Measurements from ENCODE around the gene CNOT1.
"Not testable (repeated sequence)": the region's sequence is repeated elsewhere in the genome, so short reads cannot be mapped to it uniquely, and the experiment has no call there.

CNOT1 gene

DNA sequence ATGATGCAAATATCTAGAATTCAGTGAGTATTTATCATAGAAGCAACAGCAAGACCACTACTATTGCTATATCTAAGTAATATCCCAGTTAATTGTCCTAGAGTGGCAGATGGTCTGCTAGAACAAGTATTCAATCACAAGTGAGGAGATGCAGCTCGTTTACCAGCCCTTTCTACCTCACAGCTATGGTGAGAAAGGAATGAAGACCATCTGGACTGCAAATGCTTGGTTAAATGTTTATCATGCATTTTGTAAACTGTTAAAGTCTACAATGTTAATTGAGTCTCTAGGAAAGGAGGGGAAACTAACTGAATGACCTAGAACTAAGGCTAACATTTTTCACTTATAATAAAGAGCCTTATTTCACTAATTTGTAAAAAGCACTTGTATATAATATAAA, 52.5 kb downstream of the CNOT1 start:
- DNase-seq = no peak

GRCh38 chr16:58574895-58575294, 54.7 kb downstream of the CNOT1 start:
- no peak for DNase-seq

DNA sequence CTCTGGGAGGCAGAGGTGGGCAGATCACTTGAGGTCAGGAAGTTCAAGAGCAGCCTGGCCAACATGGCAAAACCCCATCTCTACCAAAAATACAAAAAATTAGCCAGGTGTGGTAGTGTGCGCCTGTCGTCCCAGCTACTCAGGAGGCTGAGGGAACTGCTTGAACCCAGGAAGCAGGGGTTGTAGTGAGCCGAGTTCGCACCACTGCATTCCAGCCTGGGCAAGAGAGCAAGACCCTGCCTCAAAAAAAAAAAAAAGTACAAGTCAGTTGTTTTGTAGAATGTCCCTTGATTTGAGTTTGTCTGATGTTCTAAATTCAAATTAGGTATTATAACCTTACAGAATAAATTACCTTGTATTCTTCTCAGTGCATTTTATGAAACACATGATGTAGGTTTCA, 63.9 kb downstream of the CNOT1 start:
- not testable (repeated sequence) for DNase-seq

DNA sequence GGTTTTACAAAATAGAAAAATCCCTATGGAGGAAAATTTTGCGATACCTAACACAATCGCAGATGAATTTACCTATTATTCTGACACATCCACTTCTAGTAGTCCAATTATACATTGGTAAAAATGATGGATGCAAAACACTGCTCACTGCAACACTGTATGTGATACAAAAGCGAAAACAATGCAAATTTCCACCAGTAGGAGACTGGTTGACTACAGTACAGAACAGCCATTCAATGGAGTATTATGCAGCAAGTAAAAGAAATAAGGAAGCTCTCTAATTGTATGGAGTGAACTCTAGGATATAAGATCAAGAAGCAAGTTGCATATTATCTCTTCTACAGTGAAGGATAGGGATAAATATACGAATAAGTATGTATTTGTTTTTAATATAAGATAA, 65.9 kb downstream of the CNOT1 start:
- no peak for DNase-seq

DNA sequence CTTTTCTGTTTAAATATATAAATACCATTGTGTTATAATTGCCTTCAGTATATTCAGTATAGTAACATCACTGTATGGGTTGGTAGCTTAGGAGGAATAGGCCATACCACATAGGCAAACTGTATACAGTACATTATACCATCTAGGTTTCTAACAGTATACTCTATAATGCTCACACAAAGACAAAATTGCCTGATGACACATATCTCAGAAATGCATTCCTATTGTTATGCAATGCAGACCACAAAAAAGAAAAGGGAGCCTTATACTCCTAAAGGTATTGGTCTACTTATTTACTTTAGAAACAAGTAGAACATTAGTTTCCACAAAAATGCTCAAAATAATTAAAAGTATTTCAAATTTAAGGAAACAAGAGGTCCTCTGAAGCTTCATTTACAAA, 66.4 kb downstream of the CNOT1 start:
- DNase-seq = no peak

DNA sequence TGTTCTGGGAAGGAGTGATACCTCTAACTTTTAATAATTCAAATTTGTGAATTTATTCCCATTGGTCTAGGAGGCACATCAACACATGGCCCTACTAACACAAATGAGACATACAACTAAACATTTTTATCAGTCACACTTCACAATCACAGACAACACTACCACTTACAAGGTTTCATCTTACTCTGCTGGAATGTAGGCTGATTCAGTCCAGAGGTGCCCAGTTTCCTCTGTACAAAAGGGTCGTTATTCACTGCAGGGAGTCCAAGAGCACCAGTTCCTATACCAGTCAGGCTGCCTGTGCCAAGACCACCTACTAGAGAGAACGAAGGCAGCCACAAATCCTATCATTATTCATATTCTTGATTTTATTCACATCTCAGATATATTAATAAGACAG, 72.9 kb downstream of the CNOT1 start:
- no peak for DNase-seq

DNA sequence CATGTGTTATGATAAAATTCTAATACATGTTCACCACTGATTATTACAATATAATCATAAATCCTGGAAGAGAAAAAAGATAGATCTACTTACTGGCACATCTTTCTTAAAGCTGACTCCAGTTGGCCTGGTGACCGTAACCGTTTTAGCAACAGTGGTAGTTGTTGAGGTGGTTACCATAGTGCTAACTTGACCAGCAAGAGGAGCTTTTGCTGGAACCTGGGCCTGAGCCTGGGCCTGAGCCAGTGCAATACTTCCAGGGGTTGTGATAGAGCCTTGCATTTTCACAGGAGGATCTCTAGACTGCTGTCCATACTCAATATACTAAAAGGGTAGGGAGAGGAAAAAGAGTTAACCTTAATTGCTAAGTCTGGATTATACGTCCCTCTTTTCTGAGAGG, 78.1 kb downstream of the CNOT1 start:
- DNase-seq = no peak

DNA sequence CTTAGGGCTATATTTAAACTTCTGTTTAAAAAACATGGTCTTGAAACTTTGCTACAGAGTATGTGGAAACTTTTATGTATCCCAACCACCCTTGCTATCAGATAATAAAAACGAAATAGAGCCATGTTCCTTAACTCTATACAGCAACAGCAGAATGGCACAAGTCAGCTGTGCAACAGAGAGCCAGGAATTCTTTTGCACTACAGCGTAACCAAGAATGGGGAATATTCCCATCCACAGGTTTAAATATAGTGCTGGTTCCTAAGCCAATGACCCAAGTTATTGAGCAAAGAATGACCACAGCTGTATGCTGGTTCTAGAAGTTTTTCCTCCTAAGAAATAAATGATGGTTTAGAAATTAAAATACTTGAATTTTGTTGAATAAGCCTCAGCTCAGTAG, 81.2 kb downstream of the CNOT1 start:
- DNase-seq = no peak

DNA sequence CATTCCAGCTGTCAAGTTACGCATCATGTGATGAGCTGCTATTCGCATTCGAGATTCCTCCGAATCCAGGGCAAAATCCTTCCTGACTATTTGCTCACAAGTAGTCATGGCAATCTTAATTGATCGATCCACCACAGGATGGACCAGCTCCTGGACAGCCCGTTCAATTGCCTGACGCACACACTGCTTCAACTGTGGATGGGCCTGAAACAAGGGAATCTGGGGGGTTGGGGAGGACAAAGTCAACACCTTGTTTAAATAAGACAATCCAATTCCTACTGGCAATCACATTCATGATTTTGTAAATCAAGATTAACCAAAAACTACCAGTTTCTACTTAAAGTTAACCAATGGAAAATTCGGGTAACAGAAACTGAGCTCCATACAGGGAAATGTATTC, 85.9 kb downstream of the CNOT1 start:
- no peak for DNase-seq

DNA sequence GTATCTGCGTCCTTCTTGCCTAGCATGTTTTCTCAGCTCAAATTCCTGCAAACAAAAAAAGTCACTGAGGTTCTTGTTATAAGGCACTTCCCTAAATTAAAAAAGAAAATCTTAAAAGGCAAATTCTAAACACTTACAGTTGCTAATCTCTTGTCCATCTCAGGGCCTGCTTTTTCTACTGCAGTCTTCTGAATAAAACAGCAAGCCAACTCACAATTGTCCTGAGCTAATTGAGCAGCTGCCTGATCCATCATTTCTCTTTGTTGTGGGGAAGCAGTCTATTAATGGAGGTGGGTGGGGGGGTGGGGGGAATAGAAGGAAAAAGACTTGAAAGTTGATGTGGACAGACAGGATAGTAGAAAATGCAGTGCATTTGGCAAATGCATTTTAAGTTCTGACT, 87.3 kb downstream of the CNOT1 start:
- no peak for DNase-seq

- DNase-seq = no peak
Observed at GRCh38 chr16:58541711-58542110, 87.9 kb downstream of the CNOT1 start.

DNA sequence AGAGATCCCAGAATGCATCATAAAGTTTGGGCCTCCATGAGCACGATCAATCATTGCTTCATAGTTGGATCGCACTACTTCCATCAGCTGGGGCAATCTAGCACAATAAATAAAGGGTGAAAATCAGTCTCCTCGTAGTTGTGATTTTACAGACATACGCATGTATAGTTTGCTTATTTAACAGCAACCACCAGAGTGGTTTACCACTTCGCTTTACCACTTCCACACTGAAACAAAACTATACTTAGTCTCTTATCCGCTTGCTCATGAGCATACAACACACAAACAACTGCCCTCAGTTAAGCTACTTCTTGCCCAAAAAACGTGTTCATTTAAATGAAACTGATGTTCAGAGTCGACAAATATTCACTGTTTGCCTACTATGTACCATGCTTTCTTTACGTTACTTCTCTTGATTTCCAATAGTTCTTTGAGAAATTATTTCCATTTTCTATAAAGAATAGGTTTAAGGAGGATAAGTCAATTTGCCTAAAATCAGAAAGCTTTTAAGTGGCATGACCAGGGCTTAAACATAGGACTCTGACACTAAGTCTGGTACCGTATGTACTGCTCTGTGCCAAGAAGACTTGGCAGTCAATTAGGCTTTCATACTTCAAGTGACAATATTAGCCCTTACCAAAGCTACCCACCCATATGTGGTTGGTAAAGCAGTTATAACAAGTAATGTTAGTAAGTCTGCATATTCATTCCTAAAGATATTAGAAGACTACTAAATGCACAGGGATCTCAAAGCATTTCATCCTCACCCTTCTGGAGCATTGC, 92.3 kb downstream of the CNOT1 start:
- no peak for DNase-seq

GRCh38 chr16:58536278-58536677, 93.3 kb downstream of the CNOT1 start:
- no peak for DNase-seq

DNA sequence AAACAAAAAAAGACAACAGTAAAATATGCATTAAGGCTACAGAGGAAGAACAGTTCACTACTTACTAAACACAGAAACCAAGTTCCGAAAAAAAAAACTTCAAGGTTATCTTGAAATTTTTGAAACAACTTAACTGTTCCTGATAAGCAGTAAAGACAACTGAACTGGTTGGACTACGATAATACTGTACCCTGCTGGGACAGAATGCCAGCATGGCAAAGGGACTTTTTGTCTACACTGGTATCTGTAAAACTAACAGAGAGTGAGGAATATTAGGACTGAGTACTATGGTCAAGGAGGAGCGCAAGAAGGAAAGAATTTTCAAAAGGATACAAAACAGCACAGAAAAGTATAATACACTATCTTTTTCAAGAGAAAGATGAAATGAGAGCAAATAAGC, 94.5 kb downstream of the CNOT1 start:
- DNase-seq = no peak

DNA sequence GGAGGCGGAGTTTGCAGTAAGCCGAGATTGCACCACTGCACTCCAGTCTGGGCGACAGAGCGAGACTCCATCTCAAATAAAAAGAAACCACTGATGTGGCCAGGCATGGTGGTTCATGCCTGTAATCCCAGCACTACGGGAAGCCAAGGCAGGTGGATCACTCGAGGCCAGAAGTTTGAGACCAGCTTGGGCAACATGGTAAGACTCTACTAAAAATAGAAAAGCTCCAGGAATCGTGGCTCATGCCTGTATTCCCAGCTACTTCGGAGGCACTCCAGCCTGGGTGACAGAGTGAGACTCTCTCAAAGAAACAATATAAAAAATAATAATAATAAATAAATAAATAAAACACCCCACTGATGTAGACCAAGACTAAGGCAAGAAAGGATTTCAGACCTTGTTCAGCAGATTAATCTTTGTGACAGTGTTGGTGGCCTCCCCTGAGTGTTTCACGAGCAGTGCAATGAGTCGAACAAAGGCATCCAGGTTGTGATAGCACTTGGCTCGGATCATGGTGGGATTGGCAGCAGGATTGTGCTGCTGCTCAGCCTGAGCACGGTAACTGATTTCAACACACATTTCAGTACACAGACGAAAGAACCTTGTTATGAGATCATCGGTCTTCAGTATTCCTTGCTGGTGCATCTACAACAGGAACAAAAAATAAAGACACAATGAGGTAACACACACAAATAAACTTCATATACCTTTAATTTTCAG, 95.7 kb downstream of the CNOT1 start:
- no peak for DNase-seq

GRCh38 chr16:58532414-58532813, 97.2 kb downstream of the CNOT1 start:
- no peak for DNase-seq

DNA sequence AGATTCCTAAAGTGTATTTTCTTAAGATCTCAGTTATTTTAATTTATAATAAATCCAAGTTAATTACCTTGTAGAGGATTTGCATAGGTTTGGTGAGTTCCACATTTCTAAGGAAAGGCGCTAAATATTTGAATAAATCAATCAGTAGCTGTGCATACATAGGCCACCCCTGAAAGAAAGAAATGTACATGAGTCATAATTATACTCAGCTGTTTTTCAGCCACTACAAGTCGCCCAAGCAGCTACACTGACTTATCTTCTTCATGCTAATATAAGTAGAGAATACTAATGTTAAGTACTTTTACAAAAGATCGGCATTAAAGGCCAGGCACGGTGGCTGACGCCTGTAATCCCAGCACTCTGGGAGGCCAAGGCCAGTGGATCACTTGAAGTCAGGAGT, 99.4 kb downstream of the CNOT1 start:
- no peak for DNase-seq

GRCh38 chr16:58519707-58520106, 109.9 kb downstream of the CNOT1 start:
- DNase-seq = no peak

DNA sequence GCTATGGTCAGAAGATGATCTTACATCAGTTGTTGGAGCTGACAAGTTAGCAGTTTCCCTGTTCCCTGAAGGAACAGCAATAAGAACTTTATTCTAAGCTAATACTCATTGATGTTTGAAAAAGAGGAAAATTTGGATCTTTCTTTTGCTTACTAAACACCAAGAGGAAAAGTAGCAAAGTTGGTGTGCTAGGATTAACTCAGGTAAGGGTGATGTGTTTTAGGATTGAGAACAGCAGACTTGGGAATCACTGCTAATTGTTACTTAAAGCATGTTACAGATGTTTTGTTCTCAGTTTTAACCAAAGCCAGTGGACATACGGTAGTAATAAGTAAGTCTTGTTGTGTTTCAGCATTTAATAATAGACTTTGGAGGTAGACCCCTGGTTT, 110.7 kb downstream of the CNOT1 start:
- no peak for DNase-seq

DNA sequence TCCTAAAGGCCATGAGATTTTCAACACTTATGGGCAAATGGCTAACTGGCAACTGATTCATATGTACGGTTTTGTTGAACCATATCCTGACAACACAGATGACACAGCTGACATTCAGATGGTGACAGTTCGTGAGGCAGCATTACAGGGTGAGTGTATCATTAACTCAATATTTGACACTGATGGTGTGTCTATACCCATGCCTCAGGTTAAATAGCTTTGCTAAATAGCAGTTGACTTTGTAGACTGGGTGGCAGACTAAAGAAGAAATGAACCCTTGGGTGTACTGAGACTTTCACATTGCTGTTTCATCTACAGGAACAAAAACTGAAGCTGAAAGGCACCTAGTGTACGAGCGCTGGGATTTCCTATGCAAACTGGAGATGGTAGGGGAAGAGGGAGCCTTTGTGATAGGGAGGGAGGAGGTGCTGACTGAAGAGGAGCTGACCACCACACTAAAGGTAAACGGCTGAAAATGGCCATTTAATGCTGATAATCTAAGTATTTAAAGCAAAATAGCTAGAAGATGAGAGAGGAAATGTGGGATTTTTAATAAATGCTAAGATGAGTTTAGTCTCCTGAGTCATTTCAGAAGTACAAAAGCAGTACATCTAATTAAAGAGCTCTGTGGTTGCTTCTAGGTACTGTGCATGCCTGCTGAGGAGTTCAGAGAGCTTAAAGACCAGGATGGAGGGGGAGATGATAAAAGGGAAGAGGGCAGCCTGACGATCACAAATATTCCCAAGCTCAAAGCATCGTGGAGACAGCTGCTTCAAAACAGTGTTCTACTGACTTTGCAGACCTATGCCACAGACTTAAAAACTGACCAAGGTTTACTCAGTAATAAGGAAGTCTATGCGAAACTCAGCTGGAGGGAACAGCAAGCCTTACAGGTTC, 111.3 kb downstream of the CNOT1 start:
- no peak for DNase-seq

DNA sequence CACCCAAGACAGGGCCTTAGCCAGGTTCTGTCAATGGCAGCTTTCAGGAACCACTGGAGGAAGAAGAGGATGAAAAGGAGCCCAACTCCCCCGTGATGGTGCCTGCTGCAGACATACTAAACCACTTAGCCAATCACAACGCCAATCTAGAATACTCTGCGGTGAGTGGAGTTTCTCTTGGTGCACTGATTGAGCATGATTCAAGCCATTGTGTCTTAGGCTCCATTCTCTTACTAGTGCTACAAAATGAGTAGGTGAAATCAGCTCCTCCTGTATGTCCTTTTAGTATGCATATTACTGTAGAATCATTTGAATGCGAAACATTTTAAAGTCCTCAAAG, 112.9 kb downstream of the CNOT1 start:
- no peak for DNase-seq

- DNase-seq = peak; percentile 40
Observed at GRCh38 chr16:58515871-58516767, 113.5 kb downstream of the CNOT1 start.

Measured in CD4-positive, alpha-beta T cell treated with Interleukin-12 subunit alpha and Interleukin-12 subunit beta, for 1 hour (primary cell).